ENCODE measurements around the gene DNAAF5. TPM values are rescaled to one million over a fixed set of nuclear protein-coding genes. Genes with fewer than 3 reads are reported as not detected.

Gene DNAAF5
- polyA plus RNA-seq, 1 experiment, result 27.0 TPM

GRCh38 chr7:767580-767940, 41.1 kb downstream of the DNAAF5 start:
- TF ChIP-seq, protein P1, sequence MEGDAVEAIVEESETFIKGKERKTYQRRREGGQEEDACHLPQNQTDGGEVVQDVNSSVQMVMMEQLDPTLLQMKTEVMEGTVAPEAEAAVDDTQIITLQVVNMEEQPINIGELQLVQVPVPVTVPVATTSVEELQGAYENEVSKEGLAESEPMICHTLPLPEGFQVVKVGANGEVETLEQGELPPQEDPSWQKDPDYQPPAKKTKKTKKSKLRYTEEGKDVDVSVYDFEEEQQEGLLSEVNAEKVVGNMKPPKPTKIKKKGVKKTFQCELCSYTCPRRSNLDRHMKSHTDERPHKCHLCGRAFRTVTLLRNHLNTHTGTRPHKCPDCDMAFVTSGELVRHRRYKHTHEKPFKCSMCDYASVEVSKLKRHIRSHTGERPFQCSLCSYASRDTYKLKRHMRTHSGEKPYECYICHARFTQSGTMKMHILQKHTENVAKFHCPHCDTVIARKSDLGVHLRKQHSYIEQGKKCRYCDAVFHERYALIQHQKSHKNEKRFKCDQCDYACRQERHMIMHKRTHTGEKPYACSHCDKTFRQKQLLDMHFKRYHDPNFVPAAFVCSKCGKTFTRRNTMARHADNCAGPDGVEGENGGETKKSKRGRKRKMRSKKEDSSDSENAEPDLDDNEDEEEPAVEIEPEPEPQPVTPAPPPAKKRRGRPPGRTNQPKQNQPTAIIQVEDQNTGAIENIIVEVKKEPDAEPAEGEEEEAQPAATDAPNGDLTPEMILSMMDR (IDR thresholded peaks at IDR 0.05; ENCODE audit: insufficient read depth, low read depth, low read length), result no peak
- POLR2A ChIA-PET, result interaction anchor here (0.6 kb wide), 1 partner anchor 533 kb away, joined by 6 read pairs; no protein-coding TSS in a partner anchor
- Histone ChIP-seq H3K27me3 (ENCODE audit: control insufficient read depth, insufficient read depth, low read length) (no peaks in the 10 kb centered on the region), H3K36me3 (ENCODE audit: control insufficient read depth, insufficient read depth, low read length) (peaks cover 13% of the 10 kb centered on the region), H3K4me3 (ENCODE audit: low read depth, low read length) (no peak overlapping the region)
- no peak for DNase-seq (ENCODE audit: low read depth)
- CTCF ChIA-PET, result interaction anchor here (0.7 to 1.7 kb wide), 3 partner anchors 19 to 445 kb away, joined by 3 to 6 read pairs (median 3); no protein-coding TSS in a partner anchor

GRCh38 chr7:767941-768731, 41.6 kb downstream of the DNAAF5 start:
- no peak for DNase-seq (ENCODE audit: low read depth)
- ChIA-PET POLR2A (interaction anchor here (0.6 kb wide), 1 partner anchor 534 kb away, joined by 6 read pairs; no protein-coding TSS in a partner anchor), CTCF (interaction anchor here (0.7 to 1.7 kb wide), 3 partner anchors 72 to 446 kb away, joined by 3 to 6 read pairs (median 3); no protein-coding TSS in a partner anchor)
- no peak overlapping the region for H3K4me3 ChIP-seq (ENCODE audit: low read depth, low read length)
- TF ChIP-seq, protein P1 (IDR thresholded peaks at IDR 0.05; ENCODE audit: insufficient read depth, low read depth, low read length), result no peak
- H3K36me3 ChIP-seq (ENCODE audit: control insufficient read depth, insufficient read depth, low read length), result peaks cover 15% of the 10 kb centered on the region
- no peaks in the 10 kb centered on the region for H3K27me3 ChIP-seq (ENCODE audit: control insufficient read depth, insufficient read depth, low read length)

GRCh38 chr7:768881-769504, 42.5 kb downstream of the DNAAF5 start:
- Histone ChIP-seq H3K36me3 (ENCODE audit: control insufficient read depth, insufficient read depth, low read length) (peaks cover 18% of the 10 kb centered on the region), H3K27me3 (ENCODE audit: control insufficient read depth, insufficient read depth, low read length) (no peaks in the 10 kb centered on the region), H3K4me3 (ENCODE audit: low read depth, low read length) (no peak overlapping the region)
- DNase-seq (ENCODE audit: low read depth), result no peak
- TF ChIP-seq, protein P1 (IDR thresholded peaks at IDR 0.05; ENCODE audit: insufficient read depth, low read depth, low read length), result no peak
- ChIA-PET POLR2A (no interaction called here), CTCF (interaction anchor here (1.7 kb wide), 1 partner anchor 436 kb away, joined by 6 read pairs; no protein-coding TSS in a partner anchor)

- Histone ChIP-seq H3K4me3 (ENCODE audit: low read depth, low read length) (no peak overlapping the region), H3K36me3 (ENCODE audit: control insufficient read depth, insufficient read depth, low read length) (peaks cover 12% of the 10 kb centered on the region), H3K27me3 (ENCODE audit: control insufficient read depth, insufficient read depth, low read length) (no peaks in the 10 kb centered on the region)
- TF ChIP-seq, protein P1 (IDR thresholded peaks at IDR 0.05; ENCODE audit: insufficient read depth, low read depth, low read length), result no peak
- no peak for DNase-seq (ENCODE audit: low read depth)
- POLR2A ChIA-PET, result no interaction called here
- CTCF ChIA-PET, result interaction anchor here (0.7 to 6.4 kb wide), 4 partner anchors 16 to 448 kb away, joined by 3 to 47 read pairs (median 4); no protein-coding TSS in a partner anchor
Observed at GRCh38 chr7:770336-770735, 43.8 kb downstream of the DNAAF5 start.

GRCh38 chr7:770741-771166, 44.3 kb downstream of the DNAAF5 start:
- ChIA-PET POLR2A (interaction anchor here (0.7 kb wide), 1 partner anchor 11 kb away, joined by 8 read pairs; no protein-coding TSS in a partner anchor), CTCF (interaction anchor here (0.7 to 6.4 kb wide), 4 partner anchors 16 to 449 kb away, joined by 3 to 47 read pairs (median 4); no protein-coding TSS in a partner anchor)
- TF ChIP-seq, protein P1 (IDR thresholded peaks at IDR 0.05; ENCODE audit: insufficient read depth, low read depth, low read length), result no peak

More at GRCh38 chr7:770741-771166, 44.3 kb downstream of the DNAAF5 start:
- no peak overlapping the region for H3K4me3 ChIP-seq (ENCODE audit: low read depth, low read length)
- no peaks in the 10 kb centered on the region for H3K27me3 ChIP-seq (ENCODE audit: control insufficient read depth, insufficient read depth, low read length)
- peaks cover 12% of the 10 kb centered on the region for H3K36me3 ChIP-seq (ENCODE audit: control insufficient read depth, insufficient read depth, low read length)
- DNase-seq (ENCODE audit: low read depth), result no peak

All from BJ (cell line).